Measurements from ENCODE around the gene JCHAIN. TPM values are rescaled to one million over a fixed set of nuclear protein-coding genes. Genes with fewer than 3 reads are reported as not detected.

JCHAIN gene
- total RNA-seq, 2 experiments from 2014 or later, result not detected

DNA sequence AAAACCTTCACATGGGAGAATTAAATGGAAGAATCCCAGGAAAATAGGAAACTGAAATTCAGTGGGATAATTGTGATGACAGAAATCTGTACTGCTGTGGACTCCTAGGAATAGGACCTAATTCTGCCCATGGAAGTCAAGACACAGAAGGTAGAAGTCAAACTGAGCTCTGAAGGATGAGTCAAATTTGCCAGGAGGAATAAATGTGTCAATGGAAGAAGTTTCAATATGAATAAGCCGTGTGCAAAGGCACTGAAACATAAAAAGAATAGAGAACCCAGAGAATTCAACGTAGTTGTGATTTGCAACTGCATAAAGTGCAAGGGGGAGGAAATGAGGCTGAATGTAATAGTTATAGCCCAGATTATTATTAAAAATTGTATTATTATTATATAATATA lies 26.1 kb downstream of the JCHAIN start:
- intact Hi-C loops (cut with micrococcal nuclease), result no loop called here
- no peak overlapping the region for H3K4me3 Mint-ChIP-seq
- no peaks in the 10 kb centered on the region for H3K36me3 Mint-ChIP-seq (ENCODE audit: low read depth)
- TF ChIP-seq CTCF (IDR thresholded peaks at IDR 0.05), result no peak
- ChIA-PET POLR2A (interaction anchor here (0.6 kb wide), 1 partner anchor 118 kb away, joined by 3 read pairs; no protein-coding TSS in a partner anchor), CTCF (no interaction called here)
- DNase-seq (no peak), ATAC-seq (peak; percentile 69)
- no peaks in the 10 kb centered on the region for H3K9me3 Mint-ChIP-seq
- peaks cover 1% of the 10 kb centered on the region for H3K27me3 Mint-ChIP-seq
- H3K4me1 Mint-ChIP-seq (ENCODE audit: low read depth), result peaks cover 13% of the 10 kb centered on the region
- no peak overlapping the region for H3K27ac Mint-ChIP-seq

GRCh38 chr4:70637239-70637913 lies 28.9 kb downstream of the JCHAIN start:
- no peak for ATAC-seq
- intact Hi-C loops (cut with micrococcal nuclease), result no loop called here
- H3K4me3 Mint-ChIP-seq, result no peak overlapping the region

DNA sequence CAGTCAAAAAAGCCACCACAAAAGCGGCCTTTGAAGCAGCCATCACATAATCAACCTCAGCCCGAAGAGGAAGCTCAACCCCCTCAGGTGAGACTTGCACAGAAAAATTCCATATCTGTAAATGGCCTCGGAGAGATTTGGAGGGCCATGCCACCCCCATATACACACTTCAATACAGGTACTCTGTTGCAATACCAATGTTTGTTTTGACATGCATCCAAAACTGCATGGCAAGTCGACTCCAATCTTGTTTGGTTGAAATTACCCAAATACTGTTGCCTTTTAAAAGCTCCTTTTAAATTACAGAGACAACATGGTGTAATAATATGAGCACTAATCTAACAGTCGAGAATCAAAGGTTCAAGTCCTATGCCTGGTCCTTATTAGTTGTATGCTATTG lies 31.8 kb downstream of the JCHAIN start:
- DNase-seq (no peak), ATAC-seq (no peak)
- Mint-ChIP-seq H3K27ac (no peak overlapping the region), H3K27me3 (peaks cover 6% of the 10 kb centered on the region), H3K4me1 (ENCODE audit: low read depth) (peaks cover under 1% of the 10 kb centered on the region), H3K36me3 (ENCODE audit: low read depth) (no peaks in the 10 kb centered on the region), H3K9me3 (no peaks in the 10 kb centered on the region), H3K4me3 (no peak overlapping the region)
- CTCF ChIA-PET, result no interaction called here
- POLR2A ChIA-PET, result no interaction called here
- intact Hi-C loops (cut with micrococcal nuclease), result no loop called here
- no peak for TF ChIP-seq CTCF (IDR thresholded peaks at IDR 0.05)

More at GRCh38 chr4:70637239-70637913, 28.9 kb downstream of the JCHAIN start:
- ChIA-PET POLR2A (no interaction called here), CTCF (no interaction called here)
- Mint-ChIP-seq H3K9me3 (no peaks in the 10 kb centered on the region), H3K27ac (no peak overlapping the region), H3K4me1 (ENCODE audit: low read depth) (peaks cover 13% of the 10 kb centered on the region), H3K27me3 (peaks cover 4% of the 10 kb centered on the region), H3K36me3 (ENCODE audit: low read depth) (no peaks in the 10 kb centered on the region)
- no peak for DNase-seq
- TF ChIP-seq CTCF (IDR thresholded peaks at IDR 0.05), result no peak

DNA sequence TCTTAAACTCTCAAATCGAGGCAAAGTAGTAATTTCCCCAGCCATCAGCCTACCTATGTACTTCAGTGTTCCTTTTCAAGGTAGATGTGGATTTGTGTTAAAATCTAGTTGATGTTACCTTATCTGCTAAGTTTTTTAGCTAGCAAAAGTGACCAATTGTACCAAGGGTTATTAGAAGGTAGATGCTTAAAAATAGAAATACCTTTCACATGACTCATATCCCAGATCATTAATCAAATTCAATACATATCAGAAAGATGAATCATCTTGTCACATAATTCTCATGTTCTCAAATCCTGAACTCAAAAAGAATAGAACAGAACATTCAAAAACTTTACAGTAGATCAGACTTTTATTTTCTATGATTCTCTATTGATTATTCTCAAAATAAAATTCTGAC lies 34.3 kb downstream of the JCHAIN start:
- CTCF ChIA-PET, result interaction anchor here (1.0 kb wide), 1 partner anchor 17 kb away, joined by 4 read pairs; no protein-coding TSS in a partner anchor
- no peak for ATAC-seq
- peaks cover 6% of the 10 kb centered on the region for H3K27me3 Mint-ChIP-seq
- no peak overlapping the region for H3K27ac Mint-ChIP-seq
- DNase-seq, result no peak
- no peaks in the 10 kb centered on the region for H3K36me3 Mint-ChIP-seq (ENCODE audit: low read depth)
- POLR2A ChIA-PET, result no interaction called here
- H3K4me1 Mint-ChIP-seq (ENCODE audit: low read depth), result peaks cover 6% of the 10 kb centered on the region
- no peaks in the 10 kb centered on the region for H3K9me3 Mint-ChIP-seq
- TF ChIP-seq CTCF (IDR thresholded peaks at IDR 0.05), result no peak
- no peak overlapping the region for H3K4me3 Mint-ChIP-seq
- intact Hi-C loops (cut with micrococcal nuclease), result no loop called here

- Mint-ChIP-seq H3K4me3 (no peak overlapping the region), H3K36me3 (ENCODE audit: low read depth) (no peaks in the 10 kb centered on the region), H3K4me1 (ENCODE audit: low read depth) (peaks cover 6% of the 10 kb centered on the region), H3K9me3 (no peaks in the 10 kb centered on the region), H3K27ac (no peak overlapping the region), H3K27me3 (peaks cover 4% of the 10 kb centered on the region)
- no peak for TF ChIP-seq CTCF (IDR thresholded peaks at IDR 0.05)
- ATAC-seq (no peak), DNase-seq (no peak)
- intact Hi-C loops (cut with micrococcal nuclease), result no loop called here
- CTCF ChIA-PET, result no interaction called here
- POLR2A ChIA-PET, result no interaction called here
These were observed 36.1 kb downstream of the JCHAIN start for GRCh38 chr4:70630162-70630561.
